Lower leg skin (tissue), 3 donors: ENCODE results near the gene LIF.

ENCODE experiments used
- POLR2A ChIP-seq, 2 donors: fragments of 450-650 bp; IDR thresholded peaks; one replicate each; pipeline ENCODE4 v1.6.1; 2016 to 2017; ENCODE audit warnings: antibody characterized with exemption in 2 of 2, mild to moderate bottlenecking in 1 of 2, moderate library complexity in 1 of 2
- TF ChIP-seq, protein P1 (sequence below), 3 donors: fragments of 450-650 bp; IDR thresholded peaks; one replicate each; pipeline ENCODE4 v1.5.1; 2016; ENCODE audit warnings: antibody characterized with exemption in 3 of 3, mild to moderate bottlenecking in 3 of 3, moderate library complexity in 2 of 3

DNA sequence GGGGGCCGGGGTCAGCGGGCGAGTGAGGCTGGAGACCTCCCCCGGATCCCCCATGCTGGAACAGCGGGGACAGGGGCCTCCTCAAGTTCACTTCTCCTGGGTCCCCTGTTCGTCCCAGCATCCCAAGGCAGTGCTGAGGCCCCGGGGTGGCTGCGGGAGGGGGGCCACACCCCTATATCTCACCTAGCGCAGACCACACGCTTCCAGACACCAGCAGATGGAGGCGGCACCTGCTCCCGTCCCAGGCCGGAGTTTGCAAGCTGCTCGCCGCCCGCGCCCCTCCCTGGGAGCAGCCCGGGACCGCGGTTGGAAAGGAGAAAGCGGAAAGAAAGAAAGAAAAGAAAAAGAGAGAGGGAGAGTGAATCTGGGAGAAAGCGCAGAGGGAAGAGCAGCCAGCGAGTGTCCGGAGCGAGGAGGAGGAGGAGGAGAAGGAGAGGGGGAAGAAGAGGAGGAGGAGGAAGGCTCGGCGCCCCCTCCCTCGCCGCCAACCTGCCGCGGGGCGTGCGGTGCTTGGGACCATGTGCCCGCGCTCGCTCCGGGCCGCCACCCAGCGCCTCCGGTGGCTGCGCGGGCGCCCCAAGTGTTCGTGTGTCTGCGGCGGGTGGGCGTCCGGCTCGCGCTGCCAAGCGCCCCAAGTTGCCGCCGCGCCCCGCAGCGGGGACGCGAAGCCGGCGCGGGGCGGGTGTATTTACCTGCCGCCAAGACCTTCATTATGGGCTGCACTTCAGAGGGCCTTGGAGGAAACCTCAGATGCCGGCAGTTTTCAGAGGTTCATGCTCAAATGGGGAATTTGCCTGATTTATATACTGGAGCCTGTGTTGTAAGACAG, at the start of gene LIF:
- TF ChIP-seq POLR2A (IDR thresholded peaks at IDR 0.05) = no peak
- TF ChIP-seq, protein P1, sequence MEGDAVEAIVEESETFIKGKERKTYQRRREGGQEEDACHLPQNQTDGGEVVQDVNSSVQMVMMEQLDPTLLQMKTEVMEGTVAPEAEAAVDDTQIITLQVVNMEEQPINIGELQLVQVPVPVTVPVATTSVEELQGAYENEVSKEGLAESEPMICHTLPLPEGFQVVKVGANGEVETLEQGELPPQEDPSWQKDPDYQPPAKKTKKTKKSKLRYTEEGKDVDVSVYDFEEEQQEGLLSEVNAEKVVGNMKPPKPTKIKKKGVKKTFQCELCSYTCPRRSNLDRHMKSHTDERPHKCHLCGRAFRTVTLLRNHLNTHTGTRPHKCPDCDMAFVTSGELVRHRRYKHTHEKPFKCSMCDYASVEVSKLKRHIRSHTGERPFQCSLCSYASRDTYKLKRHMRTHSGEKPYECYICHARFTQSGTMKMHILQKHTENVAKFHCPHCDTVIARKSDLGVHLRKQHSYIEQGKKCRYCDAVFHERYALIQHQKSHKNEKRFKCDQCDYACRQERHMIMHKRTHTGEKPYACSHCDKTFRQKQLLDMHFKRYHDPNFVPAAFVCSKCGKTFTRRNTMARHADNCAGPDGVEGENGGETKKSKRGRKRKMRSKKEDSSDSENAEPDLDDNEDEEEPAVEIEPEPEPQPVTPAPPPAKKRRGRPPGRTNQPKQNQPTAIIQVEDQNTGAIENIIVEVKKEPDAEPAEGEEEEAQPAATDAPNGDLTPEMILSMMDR (IDR thresholded peaks at IDR 0.05) = no peak
